H9 (cell line): ENCODE results near the gene GCN1. TPM values are rescaled to one million over a fixed set of nuclear protein-coding genes. Genes with fewer than 3 reads are reported as not detected.

ENCODE experiments used
- DNase-seq: peaks from one replicate; pipeline ENCODE4 v3.0.0-alpha.2; 2017
- H2AFZ ChIP-seq: one replicate; pipeline ENCODE4 v1.6.1; 2013; ENCODE audit warnings: mild to moderate bottlenecking, low read length, control low read depth, moderate library complexity
- H2AK5ac ChIP-seq: 2 replicates; pipeline ENCODE4 v1.6.1; 2013; ENCODE audit warnings: low read length, control low read depth, mixed read lengths; ENCODE audit not compliant: insufficient read length
- H2BK120ac ChIP-seq: one replicate; pipeline ENCODE4 v1.6.1; 2013; ENCODE audit warnings: low read depth, mild to moderate bottlenecking, low read length, control low read depth, inconsistent platforms; ENCODE audit not compliant: poor library complexity, severe bottlenecking
- H2BK12ac ChIP-seq: 2 replicates; pipeline ENCODE4 v1.6.1; 2013; ENCODE audit warnings: low read length, control low read depth, mixed read lengths, low read depth; ENCODE audit not compliant: insufficient read length
- H2BK15ac ChIP-seq: 2 replicates; pipeline ENCODE4 v1.6.1; 2013; ENCODE audit warnings: low read depth, low read length, control low read depth
- H2BK20ac ChIP-seq: one replicate; pipeline ENCODE4 v1.6.1; 2013; ENCODE audit warnings: low read depth, mild to moderate bottlenecking, low read length, control low read depth, inconsistent platforms; ENCODE audit not compliant: poor library complexity, severe bottlenecking
- H2BK5ac ChIP-seq: 2 replicates; pipeline ENCODE4 v1.6.1; 2013; ENCODE audit warnings: low read length, control low read depth, mixed read lengths; ENCODE audit not compliant: insufficient read length
- H3K14ac ChIP-seq: 2 replicates; pipeline ENCODE4 v1.6.1; 2013; ENCODE audit warnings: low read length, control low read depth; ENCODE audit not compliant: insufficient read depth
- H3K18ac ChIP-seq: 2 replicates; pipeline ENCODE4 v1.6.1; 2013; ENCODE audit warnings: low read depth, mild to moderate bottlenecking, mixed read lengths, low read length, control low read depth; ENCODE audit not compliant: insufficient read length
- H3K23ac ChIP-seq: 2 replicates; pipeline ENCODE4 v1.6.1; 2013; ENCODE audit warnings: low read length, control low read depth, mixed read lengths, low read depth; ENCODE audit not compliant: insufficient read length
- H3K23me2 ChIP-seq: 2 replicates; pipeline ENCODE4 v1.6.1; 2013; ENCODE audit warnings: low read depth, mild to moderate bottlenecking, mixed read lengths, low read length, control low read depth; ENCODE audit not compliant: insufficient read length, poor library complexity, severe bottlenecking
- H3K27ac ChIP-seq: 2 replicates; pipeline ENCODE4 v1.5.1; 2013; ENCODE audit warnings: low read length, control low read depth, mixed read lengths, low read depth; ENCODE audit not compliant: insufficient read length
- H3K27me3 ChIP-seq: 2 replicates; pipeline ENCODE4 v1.6.1; 2013; ENCODE audit warnings: low read length, control low read depth, inconsistent platforms; ENCODE audit not compliant: insufficient read depth
- H3K4ac ChIP-seq: 2 replicates; pipeline ENCODE4 v1.6.1; 2013; ENCODE audit warnings: low read depth, mild to moderate bottlenecking, control low read depth, inconsistent platforms, low read length, moderate library complexity
- H3K4me1 ChIP-seq: 2 replicates; pipeline ENCODE4 v1.6.1; 2013; ENCODE audit warnings: low read length, control low read depth, inconsistent platforms; ENCODE audit not compliant: insufficient read depth
- H3K4me2 ChIP-seq: 2 replicates; pipeline ENCODE4 v1.6.1; 2013; ENCODE audit warnings: low read length, control low read depth, mixed read lengths; ENCODE audit not compliant: insufficient read length, insufficient read depth
- H3K56ac ChIP-seq: 2 replicates; pipeline ENCODE4 v1.6.1; 2013; ENCODE audit warnings: low read depth, mild to moderate bottlenecking, mixed read lengths, low read length, control low read depth; ENCODE audit not compliant: insufficient read length
- H3K79me1 ChIP-seq: 2 replicates; pipeline ENCODE4 v1.6.1; 2013; ENCODE audit warnings: low read depth, mild to moderate bottlenecking, moderate library complexity, low read length, control low read depth, inconsistent platforms; ENCODE audit not compliant: insufficient read depth, poor library complexity, severe bottlenecking
- H3K79me2 ChIP-seq: 2 replicates; pipeline ENCODE4 v1.6.1; 2013; ENCODE audit warnings: low read length, control low read depth, inconsistent platforms; ENCODE audit not compliant: insufficient read depth
- H3K9ac ChIP-seq: 2 replicates; pipeline ENCODE4 v1.6.1; 2013; ENCODE audit warnings: low read length, control low read depth, mixed read lengths; ENCODE audit not compliant: insufficient read length; ENCODE audit errors: extremely low read depth
- H3K9me3 ChIP-seq: one replicate; pipeline ENCODE4 v1.6.1; 2013; ENCODE audit warnings: low read depth, low read length, inconsistent platforms; ENCODE audit not compliant: control insufficient read depth
- H3T11ph ChIP-seq: one replicate; pipeline ENCODE4 v1.6.1; 2013; ENCODE audit warnings: mild to moderate bottlenecking, low read length, control low read depth, inconsistent platforms
- H4K20me1 ChIP-seq: one replicate; pipeline ENCODE4 v1.6.1; 2013; ENCODE audit not compliant: control insufficient read depth, insufficient read length, insufficient read depth
- H4K5ac ChIP-seq: 2 replicates; pipeline ENCODE4 v1.6.1; 2013; ENCODE audit warnings: low read depth, mild to moderate bottlenecking, mixed read lengths, low read length, control low read depth; ENCODE audit not compliant: insufficient read length
- H4K8ac ChIP-seq: replicated peaks from 2 replicates; pipeline ENCODE4 v1.6.1; 2013; ENCODE audit warnings: low read length, control low read depth, mixed read lengths, low read depth; ENCODE audit not compliant: insufficient read length
- H4K91ac ChIP-seq: 2 replicates; pipeline ENCODE4 v1.6.1; 2013; ENCODE audit warnings: low read depth, mild to moderate bottlenecking, moderate library complexity, mixed read lengths, low read length, control low read depth; ENCODE audit not compliant: insufficient read length
- H3K27ac Mint-ChIP-seq, 3 experiments: 2 replicates in 2 of 3; 3 replicates in 1 of 3; pipeline ENCODE4 v1.8.0; 2020 to 2021; ENCODE audit warnings: mixed read lengths in 3 of 3, mild to moderate bottlenecking in 1 of 3, moderate library complexity in 1 of 3
- H3K27me3 Mint-ChIP-seq: 2 replicates; pipeline ENCODE4 v1.8.0; 2021; ENCODE audit warnings: low read depth, mild to moderate bottlenecking, moderate library complexity, mixed read lengths
- H3K36me3 Mint-ChIP-seq, 3 experiments: 2 replicates in 2 of 3; 3 replicates in 1 of 3; pipeline ENCODE4 v1.8.0; 2020 to 2021; ENCODE audit warnings: low read depth in 3 of 3, mixed read lengths in 3 of 3; ENCODE audit not compliant: insufficient read depth in 1 of 3
- H3K4me1 Mint-ChIP-seq, 2 experiments: 2 replicates each; pipeline ENCODE4 v1.8.0; 2020; ENCODE audit warnings: mixed read lengths in 2 of 2
- H3K4me3 Mint-ChIP-seq, 2 experiments: 2 replicates in 1 of 2; 3 replicates in 1 of 2; pipeline ENCODE4 v1.8.0; 2020 to 2021; ENCODE audit warnings: mild to moderate bottlenecking in 2 of 2, mixed read lengths in 2 of 2, moderate library complexity in 1 of 2
- H3K9me3 Mint-ChIP-seq, 2 experiments: 2 replicates in 1 of 2; 3 replicates in 1 of 2; pipeline ENCODE4 v1.8.0; 2020; ENCODE audit warnings: mild to moderate bottlenecking in 2 of 2, mixed read lengths in 2 of 2, moderate library complexity in 1 of 2
- WGBS: extraction: QIAGEN DNeasy Blood & Tissue Kit; methylation state at CpG from one replicate; pipeline ENCODE4 v1.1.7; 2013; ENCODE audit warnings: missing lambda C conversion rate, low lambda C conversion rate, mixed read lengths; ENCODE audit not compliant: insufficient read length; ENCODE audit errors: extremely low coverage; 5-methylcytosine and 5-hydroxymethylcytosine counted together
- total RNA-seq: library from RNA; stranded (reverse); gene quantifications from 2 replicates; pipeline ENCODE4 v1.2.1, GENCODE V29; 2021
- TF ChIP-seq, protein P1 (sequence below): fragments of 200-600 bp; sonication (generic); conservative IDR thresholded peaks from 3 replicates; pipeline ENCODE4 v1.8.0; 2021; ENCODE audit warnings: antibody characterized with exemption, mild to moderate bottlenecking

Gene GCN1
- total RNA-seq, 1 experiment from 2014 or later, result 137 TPM

DNA sequence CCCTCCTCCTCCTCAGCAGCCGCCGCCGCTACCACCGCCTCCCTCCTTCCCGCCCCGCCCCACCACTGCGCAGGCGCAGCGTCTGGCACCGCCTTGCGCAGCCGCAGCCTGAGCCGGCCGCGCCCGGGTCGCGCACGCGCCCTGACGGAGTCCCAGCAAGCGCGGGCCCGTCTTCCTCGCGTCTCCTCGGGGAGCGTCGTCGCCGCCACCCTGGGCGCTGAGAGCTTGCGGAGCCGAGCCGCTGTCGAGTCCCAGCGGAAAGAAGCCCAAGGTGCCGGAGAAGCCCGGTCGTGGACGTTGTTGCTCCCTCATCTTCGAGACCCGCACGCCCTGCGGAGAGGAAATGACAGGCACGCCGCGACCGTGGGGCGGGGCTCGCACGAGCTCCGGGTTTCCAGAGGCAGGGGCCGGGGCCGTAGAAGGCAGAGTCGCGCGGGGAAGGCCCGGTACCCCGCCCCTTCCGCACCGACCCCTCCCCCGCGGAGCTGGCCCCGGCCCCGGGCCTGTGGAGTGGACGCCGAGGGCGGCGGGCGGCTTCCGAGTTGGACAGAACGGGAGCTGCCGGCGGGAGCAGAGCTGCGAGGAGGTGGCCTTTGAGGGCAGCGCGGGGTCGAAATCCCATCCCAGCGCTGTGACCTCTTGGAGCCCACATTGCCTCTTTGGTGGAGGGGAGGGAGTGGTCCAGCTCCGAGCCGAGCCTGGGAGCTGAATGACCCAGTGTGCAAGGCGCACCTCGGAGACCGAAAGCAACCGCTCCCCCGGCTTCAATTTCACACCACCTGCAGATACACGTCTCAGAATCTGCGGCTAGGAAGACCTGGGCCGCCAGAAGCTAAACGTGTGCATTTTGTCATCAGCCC lies 77.5 kb downstream of the GCN1 start:
- H3K9me3 Mint-ChIP-seq, result no peaks in the 10 kb centered on the region; a peak in 1 of 5 replicates
- Histone ChIP-seq H3K79me1 (peaks cover 2% of the 10 kb centered on the region), H4K91ac (no peak overlapping the region), H3K23me2 (peaks cover 10% of the 10 kb centered on the region), H3K4me1 (peaks cover 6% of the 10 kb centered on the region), H3K9ac (peak overlapping the region; percentile 66), H3K56ac (no peak overlapping the region), H4K5ac (no peak overlapping the region), H3K18ac (peak overlapping the region; percentile 65), H2BK120ac (no peak overlapping the region), H3K9me3 (no peaks in the 10 kb centered on the region), H3K79me2 (peaks cover 22% of the 10 kb centered on the region; the same call in 1 of the 2 replicates), H3T11ph (no peak overlapping the region), H4K20me1 (peaks cover 3% of the 10 kb centered on the region), H3K14ac (peak overlapping the region; percentile 85; the same call in 1 of the 2 replicates), H2BK20ac (no peak overlapping the region), H2AFZ (no peak overlapping the region), H3K4me2 (peak overlapping the region; percentile 82), H3K27ac (no peak overlapping the region), H2AK5ac (no peak overlapping the region), H2BK12ac (no peak overlapping the region), H3K4ac (no peak overlapping the region), H3K27me3 (no peaks in the 10 kb centered on the region), H3K23ac (no peak overlapping the region), H2BK5ac (no peak overlapping the region), H4K8ac (no peak overlapping the region), H2BK15ac (no peak overlapping the region)
- peak overlapping the region; percentile 75 to 97 (median 90) for H3K27ac Mint-ChIP-seq
- H3K36me3 Mint-ChIP-seq, result peaks cover 10 to 34% (median 16%) of the 10 kb centered on the region in 3 experiments
- peaks cover 26% of the 10 kb centered on the region in 2 experiments for H3K4me1 Mint-ChIP-seq
- TF ChIP-seq, protein P1, sequence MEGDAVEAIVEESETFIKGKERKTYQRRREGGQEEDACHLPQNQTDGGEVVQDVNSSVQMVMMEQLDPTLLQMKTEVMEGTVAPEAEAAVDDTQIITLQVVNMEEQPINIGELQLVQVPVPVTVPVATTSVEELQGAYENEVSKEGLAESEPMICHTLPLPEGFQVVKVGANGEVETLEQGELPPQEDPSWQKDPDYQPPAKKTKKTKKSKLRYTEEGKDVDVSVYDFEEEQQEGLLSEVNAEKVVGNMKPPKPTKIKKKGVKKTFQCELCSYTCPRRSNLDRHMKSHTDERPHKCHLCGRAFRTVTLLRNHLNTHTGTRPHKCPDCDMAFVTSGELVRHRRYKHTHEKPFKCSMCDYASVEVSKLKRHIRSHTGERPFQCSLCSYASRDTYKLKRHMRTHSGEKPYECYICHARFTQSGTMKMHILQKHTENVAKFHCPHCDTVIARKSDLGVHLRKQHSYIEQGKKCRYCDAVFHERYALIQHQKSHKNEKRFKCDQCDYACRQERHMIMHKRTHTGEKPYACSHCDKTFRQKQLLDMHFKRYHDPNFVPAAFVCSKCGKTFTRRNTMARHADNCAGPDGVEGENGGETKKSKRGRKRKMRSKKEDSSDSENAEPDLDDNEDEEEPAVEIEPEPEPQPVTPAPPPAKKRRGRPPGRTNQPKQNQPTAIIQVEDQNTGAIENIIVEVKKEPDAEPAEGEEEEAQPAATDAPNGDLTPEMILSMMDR, result no peak
- no peaks in the 10 kb centered on the region; the same call in 1 of the 2 replicates for H3K27me3 Mint-ChIP-seq
- no CpG with 5 or more reads among the region's 91 CpGs for WGBS
- H3K4me3 Mint-ChIP-seq, result peak overlapping the region; percentile 84 to 96
- DNase-seq, result peak; percentile 98
